Inferior parietal cortex (tissue), 1 donor: ENCODE data around the gene CCDC167.
A peak's percentile ranks its signal among the peaks of the same experiment; 100 is the strongest.

Source experiments
- DNase-seq: peaks from one replicate; pipeline ENCODE4 v3.0.0-alpha.2; 2016; ENCODE audit errors: extremely low spot score

Gene CCDC167

GRCh38 chr6:37489697-37490336 is 9.9 kb downstream of the CCDC167 start:
- DNase-seq: no peak

DNA sequence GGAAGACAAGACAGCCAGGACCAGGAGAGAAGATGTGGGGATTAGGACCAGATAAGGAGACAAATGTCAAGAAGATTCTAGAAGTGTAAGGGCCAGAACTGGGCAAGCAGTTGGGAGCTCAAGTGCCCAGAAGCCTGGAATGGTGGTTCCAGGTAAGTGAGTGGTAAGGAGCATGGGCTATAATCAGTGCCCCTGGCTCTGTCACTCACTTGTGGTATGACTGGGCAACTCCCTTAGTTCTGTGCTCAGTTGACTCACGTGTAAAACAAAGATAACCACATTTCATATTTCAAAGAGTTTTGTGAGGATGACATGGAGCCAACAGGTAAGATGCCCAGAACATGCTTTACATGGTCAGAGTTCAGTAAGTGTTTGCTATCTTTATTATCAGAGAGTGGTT is 11.2 kb downstream of the CCDC167 start:
- no peak for DNase-seq

- no peak for DNase-seq
Observed at GRCh38 chr6:37487591-37488380, 11.9 kb downstream of the CCDC167 start.

- DNase-seq: no peak
Observed at GRCh38 chr6:37486121-37486839, 13.4 kb downstream of the CCDC167 start.

- DNase-seq: no peak
Observed at GRCh38 chr6:37485291-37485702, 14.4 kb downstream of the CCDC167 start.

DNA sequence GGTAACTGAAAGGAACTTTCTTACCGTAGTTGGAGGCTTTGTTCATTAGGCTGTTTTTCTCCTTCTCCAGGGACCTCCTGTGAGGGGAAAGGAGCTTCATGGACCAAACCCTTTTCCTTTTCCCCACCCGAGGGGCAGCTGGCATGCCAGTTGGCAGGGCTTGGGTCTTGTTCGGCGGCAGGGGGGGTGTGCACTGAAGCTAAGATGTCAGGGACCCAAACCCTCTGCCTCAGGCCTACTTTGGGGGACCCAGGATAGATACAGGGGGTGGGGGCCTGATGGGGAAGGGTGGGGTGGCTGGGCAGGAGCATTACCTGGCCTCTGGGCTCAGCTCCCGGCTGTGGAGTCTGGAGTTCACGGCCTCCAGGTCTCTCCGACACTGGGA is 14.9 kb downstream of the CCDC167 start:
- no peak for DNase-seq

GRCh38 chr6:37483917-37484785 is 15.5 kb downstream of the CCDC167 start:
- DNase-seq: peak; percentile 54

- no peak for DNase-seq
Observed at GRCh38 chr6:37483252-37483901, 16.3 kb downstream of the CCDC167 start.

GRCh38 chr6:37482606-37483251 is 17.0 kb downstream of the CCDC167 start:
- no peak for DNase-seq

GRCh38 chr6:37481711-37482605 is 17.7 kb downstream of the CCDC167 start:
- DNase-seq: no peak

DNA sequence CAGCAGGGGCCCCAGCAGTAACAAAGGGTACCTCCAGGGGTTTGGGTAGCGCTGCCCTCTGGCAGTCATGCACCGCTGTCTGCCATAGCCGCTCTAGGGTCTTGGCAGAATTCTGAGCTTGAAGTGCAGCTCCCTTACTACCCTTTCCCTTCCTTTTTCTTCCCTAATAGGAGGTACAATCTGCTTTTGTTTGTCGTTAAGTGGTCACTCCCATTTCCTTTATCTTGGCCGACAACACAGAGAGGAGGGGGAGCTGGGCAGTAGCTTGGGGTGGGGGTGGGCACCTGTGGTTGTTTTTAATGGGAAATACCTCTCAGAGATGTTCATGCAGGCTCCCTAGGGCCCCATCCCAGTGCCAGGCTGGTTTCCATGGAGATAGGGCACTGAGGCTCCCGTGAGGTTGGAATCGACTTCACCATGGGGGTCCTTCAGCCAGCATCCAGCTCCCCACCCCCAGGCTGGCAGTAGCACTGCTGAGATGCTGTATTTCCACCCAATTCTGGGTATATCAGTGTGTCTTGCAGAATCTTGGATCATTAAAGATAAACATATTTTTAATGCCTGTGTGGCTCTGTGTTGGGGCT is 18.6 kb downstream of the CCDC167 start:
- no peak for DNase-seq

- DNase-seq: no peak
Observed at GRCh38 chr6:37480118-37480736, 19.5 kb downstream of the CCDC167 start.

DNA sequence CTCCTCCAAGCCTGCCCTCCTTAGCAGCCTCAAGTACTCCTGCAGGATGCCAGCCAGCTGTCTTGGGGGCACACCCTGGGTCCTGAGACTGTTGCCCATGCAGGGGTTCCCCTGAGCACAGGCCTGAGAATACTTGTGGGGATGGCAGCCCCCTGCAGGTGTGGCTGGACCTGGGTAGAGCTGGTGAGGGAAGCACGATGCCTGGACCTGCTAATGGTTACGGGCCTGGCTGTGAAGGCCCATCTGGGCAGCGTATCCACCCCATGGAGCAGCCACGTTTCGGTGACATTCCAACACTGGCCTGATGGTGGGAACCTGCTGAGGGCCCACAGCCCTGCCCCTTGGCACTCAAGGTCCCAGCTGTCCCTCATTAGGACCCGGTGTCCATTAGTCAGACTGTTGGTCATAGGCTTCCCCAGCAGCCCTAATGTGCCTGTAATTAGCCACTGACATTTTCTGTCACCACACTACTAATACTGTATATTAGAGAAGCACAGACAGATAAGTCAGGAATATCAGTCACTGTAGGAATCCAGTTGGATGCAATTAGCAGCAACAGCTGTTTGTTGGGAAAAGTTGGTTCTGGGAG is 20.3 kb downstream of the CCDC167 start:
- DNase-seq: no peak

DNA sequence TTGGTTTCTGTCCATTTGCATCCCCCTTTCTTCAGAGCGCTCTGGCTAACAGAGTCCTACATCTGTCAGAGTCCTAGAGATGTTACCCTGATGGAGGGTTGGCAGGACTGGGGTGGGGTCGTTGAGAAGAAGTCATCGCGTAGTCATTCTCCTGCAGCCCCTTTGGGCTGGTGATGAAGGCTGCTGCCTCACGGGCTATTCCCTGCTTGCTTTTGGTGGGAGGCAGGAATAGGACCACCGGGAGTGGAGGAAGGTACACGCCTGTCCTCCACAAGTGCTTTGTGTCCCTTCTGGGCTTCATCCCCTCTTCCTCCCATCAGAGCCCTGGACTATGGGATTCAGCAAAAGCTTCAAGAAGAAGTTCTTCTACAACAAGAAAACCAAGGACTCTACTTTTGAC is 20.9 kb downstream of the CCDC167 start:
- no peak for DNase-seq

GRCh38 chr6:37477656-37478435 is 21.8 kb downstream of the CCDC167 start:
- DNase-seq: no peak

DNA sequence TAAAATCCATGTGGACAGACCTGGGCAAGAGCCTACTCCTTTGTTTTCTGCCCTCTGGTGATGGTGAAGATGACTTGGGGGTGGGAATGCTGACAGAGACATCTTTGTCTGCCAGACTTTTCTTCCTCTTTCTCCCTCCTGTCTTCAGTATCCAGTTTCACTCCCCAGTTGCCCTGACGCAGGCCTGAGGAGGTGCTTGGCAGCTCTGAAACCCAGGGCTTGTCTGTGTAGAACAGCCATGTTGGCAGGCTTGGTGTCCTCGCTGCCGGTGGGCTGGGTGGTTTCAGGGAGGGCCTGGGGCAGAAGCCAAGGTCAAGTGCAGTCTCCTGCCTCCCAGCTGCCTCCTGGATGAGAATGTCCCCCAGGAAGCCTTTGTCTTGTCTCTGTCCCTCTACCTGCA is 22.5 kb downstream of the CCDC167 start:
- no peak for DNase-seq

DNA sequence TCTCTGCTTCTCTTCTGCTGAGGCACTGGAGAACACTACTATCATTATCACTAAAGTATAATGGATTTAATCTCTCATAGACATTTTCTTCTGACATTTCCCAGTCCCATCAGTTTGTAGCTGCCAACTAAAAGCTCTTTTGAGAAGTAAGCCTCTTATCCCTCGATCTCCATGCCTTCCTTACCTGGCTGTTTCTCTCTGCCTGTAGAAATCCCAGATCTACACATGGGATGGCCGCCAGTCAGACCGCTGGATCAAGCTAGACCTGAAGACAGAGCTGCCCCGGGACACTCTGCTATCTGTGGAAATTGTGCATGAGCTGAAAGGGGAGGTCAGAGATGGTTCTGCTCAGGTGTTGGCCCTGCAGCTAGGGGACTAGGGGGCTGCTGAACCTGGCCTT is 25.4 kb downstream of the CCDC167 start:
- DNase-seq: no peak
